K562 (cell line): ENCODE data around the gene LPCAT2. TPM values are rescaled to one million over a fixed set of nuclear protein-coding genes. Genes with fewer than 3 reads are reported as not detected.

Experiments
- BRD4 ChIP-seq: fragments of 200-600 bp; sonication (generic); IDR thresholded peaks from 2 replicates; pipeline ENCODE4 v1.6.1; 2017; ENCODE audit warnings: inconsistent platforms
- CBFA2T2 ChIP-seq: fragments of 450-650 bp; conservative IDR thresholded peaks from 2 replicates; pipeline ENCODE4 v1.6.1; 2017; ENCODE audit warnings: mild to moderate bottlenecking
- CHD1 ChIP-seq: fragments of 200-600 bp; sonication (generic); IDR thresholded peaks from one replicate; pipeline ENCODE4 v1.6.1; 2012; ENCODE audit warnings: mild to moderate bottlenecking, moderate library complexity, low read length, inconsistent platforms
- E4F1 ChIP-seq: fragments of 250-450 bp; sonication (Bioruptor Pico); IDR thresholded peaks from 2 replicates; pipeline ENCODE4 v1.5.0; 2021; ENCODE audit warnings: mild to moderate bottlenecking, borderline replicate concordance
- HNRNPH1 ChIP-seq: fragments of 200-400 bp; formaldehyde crosslinking; optimal IDR thresholded peaks from 2 replicates; pipeline ENCODE3; 2017; ENCODE audit warnings: low read depth, mild to moderate bottlenecking, low read length, moderate library complexity
- ILF3 ChIP-seq: fragments of 450-650 bp; IDR thresholded peaks from 2 replicates; pipeline ENCODE4 v1.6.1; 2018; ENCODE audit warnings: antibody characterized with exemption, mild to moderate bottlenecking, moderate library complexity, borderline replicate concordance
- LEF1 ChIP-seq: fragments of 450-650 bp; IDR thresholded peaks from 2 replicates; pipeline ENCODE4 v1.6.1; 2016; ENCODE audit warnings: mild to moderate bottlenecking
- POLR2AphosphoS5 ChIP-seq: IDR thresholded peaks from 2 replicates; pipeline ENCODE4 v1.6.1; 2011; ENCODE audit warnings: mild to moderate bottlenecking, low read depth, low read length, moderate library complexity; ENCODE audit not compliant: control insufficient read depth, insufficient read depth
- TRIM24 ChIP-seq, 2 experiments: fragments of 450-650 bp; IDR thresholded peaks; 2 replicates each; pipeline ENCODE4 v1.6.1; 2016
- ZHX1 ChIP-seq: fragments of 150-350 bp; conservative IDR thresholded peaks from 2 replicates; pipeline ENCODE4 v1.6.1; 2014; ENCODE audit warnings: low read length
- ZNF436 ChIP-seq: fragments of 250-450, 450-650 bp; sonication (Bioruptor Pico); formaldehyde crosslinking; IDR thresholded peaks from 2 replicates; pipeline ENCODE4 v1.7.0; 2020; ENCODE audit warnings: mild to moderate bottlenecking
- ZNF584 ChIP-seq: fragments of 200-800 bp; sonication (Bioruptor generic); IDR thresholded peaks from 2 replicates; pipeline ENCODE4 v1.6.1; 2016; ENCODE audit warnings: low read depth, mild to moderate bottlenecking, missing genetic modification characterization, missing compliant biosample characterization
- polyA plus RNA-seq, 8 experiments: library from polyadenylated mRNA; depleted of rRNA in 4 of 8; stranded (reverse) in 5 of 8; unstranded in 3 of 8; fragments of >200 nt; fragmentation: Nextera tagmentation in 2 of 8; fragmentation: Illumina TruSeq in 1 of 8; extraction: Ambion mirVana in 2 of 8; extraction: Trizol in 1 of 8; gene quantifications; 2 replicates each; pipeline versions ENCODE4 v1.2.1 to v1.2.3, GENCODE V29; 2011 to 2014; ENCODE audit warnings: inconsistent platforms in 1 of 8, missing spikeins in 1 of 8
- total RNA-seq, 7 experiments: library from RNA; depleted of rRNA in 6 of 7; stranded (reverse); fragments of >200 nt in 6 of 7; fragmentation: Illumina TruSeq in 2 of 7; extraction: Trizol in 2 of 7; gene quantifications; 2 replicates each; pipeline versions ENCODE4 v1.2.1 to v1.2.3, GENCODE V29; 2011 to 2021; ENCODE audit warnings: low replicate concordance in 1 of 7

LPCAT2 gene
- total and polyA plus RNA-seq, 9 of the 15 experiments (the other 6 are each of a cell fraction or from before 2014, with no cell fraction given) = 2.9 to 15.0 (median 7.3) TPM

- TF ChIP-seq ZHX1 (no peak), ZNF584 (CRISPR knock-in tag) (no peak), CBFA2T2 (peak; percentile 76), BRD4 (no peak), ILF3 (no peak), LEF1 (peak; percentile 24; the same call in 1 of the 2 replicates), POLR2AphosphoS5 (0 out of 2 replicates have a peak, but pooled peaks have one; percentile 45), E4F1 (CRISPR knock-in tag) (no peak), TRIM24 (IDR thresholded peaks at IDR 0.05) (peak in 1 of 2 experiments; percentile 43; a peak in 1 of 4 replicates), ZNF436 (no peak), CHD1 (no peak), HNRNPH1 (no peak)
These were observed 61.3 kb downstream of the LPCAT2 start (continued) for GRCh38 chr16:55570159-55570558.
